HepG2 (cell line): Measurements from ENCODE around the gene FAM221B. TPM values are rescaled to one million over a fixed set of nuclear protein-coding genes. Genes with fewer than 3 reads are reported as not detected.

ENCODE experiments used
- ARID2 ChIP-seq: sonication (generic); formaldehyde crosslinking; IDR thresholded peaks from 2 replicates; pipeline ENCODE4 v1.8.1; 2022; ENCODE audit warnings: mild to moderate bottlenecking, missing genetic modification reagents, borderline replicate concordance
- DMTF1 ChIP-seq: sonication (generic); formaldehyde crosslinking; IDR thresholded peaks from 2 replicates; pipeline ENCODE4 v1.4.0; 2020; ENCODE audit warnings: mild to moderate bottlenecking, missing genetic modification reagents
- ISX ChIP-seq: sonication (generic); formaldehyde crosslinking; conservative IDR thresholded peaks from 2 replicates; pipeline ENCODE4 v1.5.0; 2020; ENCODE audit warnings: missing genetic modification reagents
- KLF11 ChIP-seq: IDR thresholded peaks from 2 replicates; pipeline ENCODE4 v1.6.1; 2016; ENCODE audit warnings: missing compliant biosample characterization
- MAFG ChIP-seq: sonication (generic); formaldehyde crosslinking; IDR thresholded peaks from 2 replicates; pipeline ENCODE4 v1.5.1; 2020; ENCODE audit warnings: mild to moderate bottlenecking, missing genetic modification reagents
- SYNCRIP ChIP-seq: fragments of 200-400 bp; formaldehyde crosslinking; IDR thresholded peaks from 2 replicates; pipeline ENCODE4 v1.6.1; 2018; ENCODE audit warnings: mild to moderate bottlenecking, low read depth, low read length; ENCODE audit not compliant: insufficient read depth
- ZBTB46 ChIP-seq: sonication (generic); formaldehyde crosslinking; IDR thresholded peaks from 2 replicates; pipeline ENCODE4 v1.4.0; 2020; ENCODE audit warnings: mild to moderate bottlenecking, missing genetic modification reagents, borderline replicate concordance
- ZHX2 ChIP-seq, 2 experiments: sonication (generic) in 1 of 2; formaldehyde crosslinking in 1 of 2; IDR thresholded peaks; 2 replicates each; pipeline versions ENCODE4 v1.6.1 to v1.9.0; 2014 to 2022; ENCODE audit warnings: antibody characterized with exemption in 1 of 2, borderline replicate concordance in 1 of 2, inconsistent platforms in 1 of 2, low read depth in 1 of 2, missing genetic modification reagents in 1 of 2
- ZIK1 ChIP-seq: sonication (generic); formaldehyde crosslinking; IDR thresholded peaks from 2 replicates; pipeline ENCODE4 v1.5.0; 2020; ENCODE audit warnings: mild to moderate bottlenecking, low read depth, missing genetic modification reagents, borderline replicate concordance
- ZNF263 ChIP-seq: sonication (generic); formaldehyde crosslinking; IDR thresholded peaks from 2 replicates; pipeline ENCODE4 v1.4.0; 2020; ENCODE audit warnings: missing genetic modification reagents
- ZNF326 ChIP-seq: sonication (generic); formaldehyde crosslinking; IDR thresholded peaks from 2 replicates; pipeline ENCODE4 v1.4.0; 2020; ENCODE audit warnings: missing genetic modification reagents, borderline replicate concordance
- ZNF484 ChIP-seq: sonication (generic); formaldehyde crosslinking; IDR thresholded peaks from 2 replicates; pipeline ENCODE4 v1.5.1; 2020; ENCODE audit warnings: mild to moderate bottlenecking, low read depth, missing genetic modification reagents, borderline replicate concordance
- ZNF572 ChIP-seq: sonication (generic); formaldehyde crosslinking; IDR thresholded peaks from 2 replicates; pipeline ENCODE4 v1.5.1; 2020; ENCODE audit warnings: mild to moderate bottlenecking, missing genetic modification reagents
- ZNF614 ChIP-seq: IDR thresholded peaks from 2 replicates; pipeline ENCODE4 v1.6.1; 2018; ENCODE audit warnings: missing biosample characterization, missing genetic modification reagents, inconsistent platforms, borderline replicate concordance
- ZNF773 ChIP-seq: sonication (generic); formaldehyde crosslinking; IDR thresholded peaks from 2 replicates; pipeline ENCODE4 v1.4.0; 2020; ENCODE audit warnings: missing genetic modification reagents, borderline replicate concordance
- polyA plus RNA-seq, 8 experiments: library from polyadenylated mRNA; depleted of rRNA in 3 of 8; stranded (reverse) in 7 of 8; unstranded in 1 of 8; fragments of >200 nt; fragmentation: Illumina TruSeq in 4 of 8; extraction: Trizol in 4 of 8; gene quantifications; 2 replicates each; pipeline versions ENCODE4 v1.2.1 to v1.2.3, GENCODE V29; 2011 to 2016; ENCODE audit warnings: low read depth in 4 of 8, missing spikeins in 1 of 8, mixed read lengths in 1 of 8; ENCODE audit not compliant: insufficient read depth in 1 of 8
- total RNA-seq, 5 experiments: library from RNA; depleted of rRNA; stranded (reverse); fragments of >200 nt; fragmentation: Illumina TruSeq; extraction: Trizol; gene quantifications; 2 replicates each; pipeline ENCODE4 v1.2.3, GENCODE V29; 2016; ENCODE audit warnings: low read depth in 1 of 5
- TF ChIP-seq, protein P1 (sequence below): sonication (generic); formaldehyde crosslinking; IDR thresholded peaks from 2 replicates; pipeline ENCODE4 v1.5.0; 2020; ENCODE audit warnings: mild to moderate bottlenecking, missing genetic modification reagents, moderate library complexity
- TF ChIP-seq, protein P2 (sequence below): sonication (generic); formaldehyde crosslinking; IDR thresholded peaks from 2 replicates; pipeline ENCODE4 v1.4.0; 2020; ENCODE audit warnings: mild to moderate bottlenecking, missing genetic modification reagents

The FAM221B gene
- total and polyA plus RNA-seq, 2 of the 13 experiments (the other 11 are each of a cell fraction or from before 2014, with no cell fraction given): not detected

GRCh38 chr9:35812025-35812602 is 16.4 kb downstream of the FAM221B start, which contains the start of gene SPAG8 (continued):
- TF ChIP-seq ZHX2 (IDR thresholded peaks at IDR 0.05; ENCODE audit: low read depth) (0 out of 2 replicates have a peak, but pooled peaks have one; percentile 36), ZHX2 (CRISPR knock-in tag; IDR thresholded peaks at IDR 0.05; ENCODE audit: borderline replicate concordance) (no peak), MAFG (no peak), ZBTB46 (CRISPR knock-in tag) (no peak), ZNF572 (CRISPR knock-in tag) (no peak), DMTF1 (CRISPR knock-in tag) (no peak), KLF11 (CRISPR knock-in tag) (no peak), ZNF326 (CRISPR knock-in tag) (no peak), ZNF773 (no peak), ARID2 (no peak), ZIK1 (CRISPR knock-in tag) (no peak), ZNF484 (no peak), ISX (CRISPR knock-in tag) (no peak), SYNCRIP (no peak), ZNF614 (CRISPR knock-in tag) (peak; percentile 74; the same call in 1 of the 2 replicates), ZNF263 (CRISPR knock-in tag) (peak; percentile 86)
- TF ChIP-seq, protein P1, sequence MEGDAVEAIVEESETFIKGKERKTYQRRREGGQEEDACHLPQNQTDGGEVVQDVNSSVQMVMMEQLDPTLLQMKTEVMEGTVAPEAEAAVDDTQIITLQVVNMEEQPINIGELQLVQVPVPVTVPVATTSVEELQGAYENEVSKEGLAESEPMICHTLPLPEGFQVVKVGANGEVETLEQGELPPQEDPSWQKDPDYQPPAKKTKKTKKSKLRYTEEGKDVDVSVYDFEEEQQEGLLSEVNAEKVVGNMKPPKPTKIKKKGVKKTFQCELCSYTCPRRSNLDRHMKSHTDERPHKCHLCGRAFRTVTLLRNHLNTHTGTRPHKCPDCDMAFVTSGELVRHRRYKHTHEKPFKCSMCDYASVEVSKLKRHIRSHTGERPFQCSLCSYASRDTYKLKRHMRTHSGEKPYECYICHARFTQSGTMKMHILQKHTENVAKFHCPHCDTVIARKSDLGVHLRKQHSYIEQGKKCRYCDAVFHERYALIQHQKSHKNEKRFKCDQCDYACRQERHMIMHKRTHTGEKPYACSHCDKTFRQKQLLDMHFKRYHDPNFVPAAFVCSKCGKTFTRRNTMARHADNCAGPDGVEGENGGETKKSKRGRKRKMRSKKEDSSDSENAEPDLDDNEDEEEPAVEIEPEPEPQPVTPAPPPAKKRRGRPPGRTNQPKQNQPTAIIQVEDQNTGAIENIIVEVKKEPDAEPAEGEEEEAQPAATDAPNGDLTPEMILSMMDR: no peak
- TF ChIP-seq, protein P2, sequence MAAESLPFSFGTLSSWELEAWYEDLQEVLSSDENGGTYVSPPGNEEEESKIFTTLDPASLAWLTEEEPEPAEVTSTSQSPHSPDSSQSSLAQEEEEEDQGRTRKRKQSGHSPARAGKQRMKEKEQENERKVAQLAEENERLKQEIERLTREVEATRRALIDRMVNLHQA: no peak
